Testis (tissue), 3 donors: ENCODE data around the gene KIAA0513. TPM values are rescaled to one million over a fixed set of nuclear protein-coding genes. Genes with fewer than 3 reads are reported as not detected.
"Not testable (repeated sequence)": the region's sequence is repeated elsewhere in the genome, so short reads cannot be mapped to it uniquely, and the experiment has no call there.

ENCODE experiments used
- DNase-seq: peaks from one replicate; pipeline ENCODE4 v3.0.0-alpha.2; 2019
- H3K27ac ChIP-seq, 2 donors: fragments of 200-600 bp; sonication (generic); one replicate each; pipeline ENCODE4 v1.5.1; 2019
- H3K27me3 ChIP-seq: fragments of 200-600 bp; sonication (generic); one replicate; pipeline ENCODE4 v1.5.1; 2019
- H3K36me3 ChIP-seq: fragments of 200-600 bp; sonication (generic); one replicate; pipeline ENCODE4 v1.5.1; 2017; ENCODE audit warnings: low read depth; ENCODE audit errors: missing control alignments
- H3K4me1 ChIP-seq: fragments of 200-600 bp; sonication (generic); one replicate; pipeline ENCODE4 v1.5.1; 2019
- H3K4me3 ChIP-seq, 2 donors: fragments of 200-600 bp; sonication (generic); one replicate each; pipeline ENCODE4 v1.5.1; 2017 to 2019
- H3K9me3 ChIP-seq: fragments of 200-600 bp; sonication (generic); one replicate; pipeline ENCODE4 v1.5.1; 2017
- CTCF ChIP-seq, 3 experiments: fragments of 450-650 bp in 2 of 3; fragments of 200-600 bp in 1 of 3; sonication (generic) in 1 of 3; IDR thresholded peaks; one replicate each; pipeline ENCODE4 v1.5.1; 2016 to 2019; ENCODE audit warnings: antibody characterized with exemption in 3 of 3, mild to moderate bottlenecking in 2 of 3, moderate library complexity in 1 of 3
- POLR2A ChIP-seq: fragments of 450-650 bp; IDR thresholded peaks from one replicate; pipeline ENCODE4 v1.6.1; 2017; ENCODE audit warnings: antibody characterized with exemption, mild to moderate bottlenecking, moderate library complexity
- WGBS, 2 donors: methylation state at CpG; one replicate each; pipeline ENCODE4 v1.1.5; 2018; 5-methylcytosine and 5-hydroxymethylcytosine counted together
- intact Hi-C: fragments of 100-400 bp; cut with DNase I; formaldehyde crosslinking; loops from one replicate; pipeline ENCODE4 v1.15.1; 2023; ENCODE audit warnings: low total_unique reads
- polyA plus RNA-seq: library from polyadenylated mRNA; stranded (reverse); fragments of 350-450 nt; fragmentation: Illumina TruSeq; extraction: RNeasy Lipid Tissue Mini Kit (QIAGEN cat#74804); gene quantifications from one replicate; pipeline ENCODE4 v1.2.3, GENCODE V29; 2014; ENCODE audit warnings: low read depth, low replicate concordance; ENCODE audit not compliant: insufficient read depth
- total RNA-seq, 2 donors: library from RNA; depleted of rRNA; stranded (reverse); fragments of >200 nt; gene quantifications; one replicate each; pipeline ENCODE4 v1.2.3, GENCODE V29; 2016

KIAA0513 gene
- total and polyA plus RNA-seq, 3 donors from 2014 or later = 9.8 to 18.7 (median 18.4) TPM

- Histone ChIP-seq H3K36me3 (no peaks in the 10 kb centered on the region), H3K9me3 (no peaks in the 10 kb centered on the region), H3K27ac (no peak overlapping the region), H3K27me3 (no peaks in the 10 kb centered on the region), H3K4me1 (peaks cover 40% of the 10 kb centered on the region), H3K4me3 (no peak overlapping the region)
- intact Hi-C loops = no loop called here
- DNase-seq = no peak
- 84% methylated on average over 10 of the region's 10 CpGs for WGBS, 2 donors
- TF ChIP-seq POLR2A (no peak), CTCF (IDR thresholded peaks at IDR 0.05) (no peak)
These were observed 24.9 kb downstream of the KIAA0513 start for GRCh38 chr16:85052536-85052935.

DNA sequence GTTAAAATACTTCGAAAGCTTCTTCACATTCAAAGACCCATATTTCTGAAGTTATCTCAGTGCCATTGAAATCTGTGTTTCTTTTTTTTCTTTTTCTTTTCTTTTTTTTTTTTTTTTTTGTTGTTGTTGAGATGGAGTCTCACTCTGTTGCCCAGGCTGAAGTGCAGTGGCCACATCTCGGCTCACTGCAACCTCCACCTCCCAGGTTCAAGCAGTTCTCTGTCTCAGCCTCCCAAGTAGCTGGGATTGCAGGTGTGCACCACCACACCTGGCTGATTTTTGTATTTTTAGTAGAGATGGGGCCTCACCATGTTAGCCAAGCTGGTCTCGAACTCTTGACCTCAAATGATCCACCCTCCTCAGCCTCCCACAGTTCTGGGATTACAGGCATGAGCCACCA, 26.7 kb downstream of the KIAA0513 start:
- H3K9me3 ChIP-seq, H3K36me3 ChIP-seq, H3K27me3 ChIP-seq, DNase-seq, H3K4me3 ChIP-seq, intact Hi-C loops: not testable (repeated sequence)
- WGBS, 2 donors = 76 to 95% methylated on average over 3 of the region's 3 CpGs
- peaks cover 38% of the 10 kb centered on the region for H3K4me1 ChIP-seq
- H3K27ac ChIP-seq = peak overlapping the region in 1 of 2 donors; percentile 81

DNA sequence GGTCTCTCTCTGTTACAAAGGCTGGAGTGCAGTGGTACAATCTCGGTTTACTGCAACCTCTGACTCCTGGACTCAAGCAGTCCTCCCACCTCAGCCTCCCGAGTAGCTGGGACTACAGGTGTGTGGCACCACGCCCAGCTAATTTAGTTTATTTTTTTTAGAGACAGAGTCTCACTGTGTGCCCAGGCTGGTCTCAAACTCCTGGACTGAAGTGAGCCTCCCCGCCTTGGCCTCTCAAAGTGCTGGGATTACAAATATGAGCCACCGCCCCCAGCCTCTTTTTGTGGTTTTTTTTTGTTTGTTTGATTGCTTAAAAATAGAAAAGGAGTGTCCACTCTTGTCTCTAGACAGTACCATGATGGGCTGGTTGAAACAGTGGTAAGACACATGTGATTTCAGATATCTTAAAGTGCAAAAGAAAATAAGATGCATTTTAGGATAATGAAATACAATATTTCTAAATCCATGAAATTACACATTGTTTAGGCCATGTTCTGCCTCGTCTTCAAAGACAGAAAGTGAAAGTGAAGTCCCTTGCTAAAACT, 27.4 kb downstream of the KIAA0513 start:
- Histone ChIP-seq H3K4me1 (peaks cover 38% of the 10 kb centered on the region), H3K36me3 (no peaks in the 10 kb centered on the region), H3K27ac (peak overlapping the region; percentile 70 to 81), H3K27me3 (no peaks in the 10 kb centered on the region), H3K9me3 (no peaks in the 10 kb centered on the region), H3K4me3 (no peak overlapping the region)
- 56 to 67% methylated on average over 6 of the region's 6 CpGs for WGBS, 2 donors
- no peak for DNase-seq
- no peak for TF ChIP-seq POLR2A
- intact Hi-C loops = no loop called here

DNA sequence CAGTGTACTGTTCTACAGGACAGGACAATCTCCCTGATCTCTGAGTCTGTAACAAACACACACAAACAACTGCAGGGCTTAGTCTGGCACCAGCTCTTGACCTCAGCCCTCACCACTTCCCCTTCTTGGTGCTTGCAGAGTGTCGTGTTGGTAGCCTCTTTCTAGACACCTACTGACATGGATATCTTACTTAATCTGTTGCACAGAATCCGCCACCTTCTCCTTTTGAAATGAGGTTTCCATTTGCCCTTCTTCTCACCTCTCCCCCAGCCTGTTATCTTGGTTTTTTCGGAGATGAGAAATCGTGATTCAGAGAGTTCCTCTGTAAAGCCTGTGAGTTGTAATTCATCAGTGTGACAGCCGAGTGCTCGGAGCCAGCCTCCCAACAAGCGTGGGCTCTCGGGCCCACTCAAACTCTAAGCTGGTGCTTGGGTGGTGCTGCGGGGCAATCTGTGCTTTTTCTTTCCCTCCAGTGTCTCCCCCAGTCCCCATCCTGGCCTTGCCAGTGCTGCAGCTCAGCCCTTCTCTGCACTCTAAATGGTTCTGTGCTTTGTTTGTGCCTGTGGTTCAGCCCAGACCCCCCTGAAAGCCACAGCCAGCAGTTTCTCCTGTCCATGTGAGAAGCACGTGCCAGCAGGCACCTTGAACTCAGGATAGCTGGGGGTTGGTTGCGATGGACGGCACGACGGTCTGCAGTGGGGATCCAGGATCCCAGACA, 28.1 kb downstream of the KIAA0513 start:
- H3K4me1 ChIP-seq = peaks cover 35% of the 10 kb centered on the region
- H3K4me3 ChIP-seq = no peak overlapping the region
- DNase-seq = peak; percentile 62
- peak overlapping the region; percentile 22 to 81 for H3K27ac ChIP-seq
- WGBS, 2 donors = 45 to 58% methylated on average over 14 of the region's 14 CpGs
- H3K36me3 ChIP-seq = no peaks in the 10 kb centered on the region
- TF ChIP-seq CTCF (IDR thresholded peaks at IDR 0.05) (no peak), POLR2A (no peak)
- H3K27me3 ChIP-seq = no peaks in the 10 kb centered on the region
- H3K9me3 ChIP-seq = no peaks in the 10 kb centered on the region
- intact Hi-C loops = no loop called here

DNA sequence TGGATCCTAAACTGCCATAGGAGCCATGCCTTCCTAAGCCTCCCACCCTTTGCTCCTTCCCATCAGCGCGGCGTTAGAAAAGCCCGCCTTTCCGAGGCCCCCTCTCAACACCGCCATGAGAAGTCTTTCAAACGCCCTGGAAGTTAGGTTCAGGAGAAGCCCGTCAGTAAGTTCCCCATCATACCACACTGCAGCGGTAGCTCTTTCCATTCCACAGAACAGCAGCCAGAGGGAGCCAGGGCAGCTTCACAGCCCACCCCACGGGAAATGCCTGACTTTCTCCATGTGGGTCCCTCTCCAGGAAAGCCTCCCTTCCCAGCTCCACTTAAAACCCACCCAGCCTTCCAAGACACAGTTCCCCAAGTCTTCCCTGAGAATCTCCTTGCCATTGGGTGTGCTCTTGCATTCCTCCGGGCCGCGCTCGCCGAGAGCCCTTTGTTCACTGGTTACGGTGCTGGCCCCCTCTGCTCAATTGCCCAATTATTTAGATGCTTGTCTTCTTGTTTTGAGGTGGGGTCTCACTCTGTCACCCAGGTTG, 28.7 kb downstream of the KIAA0513 start:
- Histone ChIP-seq H3K4me1 (peaks cover 29% of the 10 kb centered on the region), H3K27me3 (no peaks in the 10 kb centered on the region), H3K36me3 (no peaks in the 10 kb centered on the region), H3K9me3 (no peaks in the 10 kb centered on the region), H3K27ac (peak overlapping the region; percentile 22 to 81), H3K4me3 (no peak overlapping the region)
- 68 to 97% methylated on average over 8 to 16 of the region's 16 CpGs for WGBS, 2 donors
- intact Hi-C loops = no loop called here
- no peak for DNase-seq
- TF ChIP-seq CTCF (IDR thresholded peaks at IDR 0.05) = no peak
- TF ChIP-seq POLR2A = no peak
